ENCODE data around the gene SH3BP5L.
A peak's percentile ranks its signal among the peaks of the same experiment; 100 is the strongest.

Gene SH3BP5L

DNA sequence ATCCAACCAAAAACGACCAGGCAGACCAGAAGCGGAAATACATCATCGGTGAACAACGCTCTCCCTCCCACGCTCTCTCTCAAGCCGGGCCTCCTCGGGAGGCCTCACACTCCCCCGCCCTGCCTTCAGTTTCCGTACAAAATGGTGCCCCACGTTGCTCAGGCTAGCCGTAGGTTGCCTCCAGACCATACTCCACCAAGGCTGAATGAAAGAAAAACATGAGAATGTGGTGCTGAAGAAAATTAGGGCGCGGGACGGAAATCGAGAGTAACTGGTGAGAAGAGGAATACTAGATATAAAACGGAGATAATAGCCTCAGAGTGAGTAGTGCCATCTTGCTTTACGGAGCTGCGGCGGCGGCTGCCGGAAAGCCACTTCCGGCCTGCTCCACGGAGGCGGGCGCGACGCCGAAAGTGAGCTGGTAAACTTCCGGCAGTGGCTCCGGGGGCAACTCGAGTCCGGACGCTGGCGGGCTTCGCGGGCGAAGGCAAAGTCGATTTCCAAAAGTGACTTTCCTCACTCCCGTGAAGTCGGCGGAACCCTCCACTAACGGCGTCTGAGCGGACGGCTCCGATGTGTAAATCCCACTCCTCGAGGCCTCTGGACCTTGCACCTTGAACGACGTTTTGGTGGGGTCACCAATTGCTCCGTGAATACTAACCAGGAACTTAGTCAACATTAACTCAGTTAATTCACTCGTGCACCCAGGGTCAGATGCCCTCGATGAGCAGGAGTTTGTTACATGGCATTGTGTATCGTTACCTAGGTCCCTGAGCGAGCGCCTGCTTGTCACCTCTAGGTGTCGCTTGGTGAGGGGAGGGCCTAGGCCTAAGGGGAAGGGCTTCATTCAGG is at the start of gene SH3BP5L:
TSS of gene SH3BP5L (minus strand) at position 7 of the 852 bp plus-strand sequence. CDS start 980 bp downstream, outside the sequence.
- DNase-seq = peak; percentile 95

DNA sequence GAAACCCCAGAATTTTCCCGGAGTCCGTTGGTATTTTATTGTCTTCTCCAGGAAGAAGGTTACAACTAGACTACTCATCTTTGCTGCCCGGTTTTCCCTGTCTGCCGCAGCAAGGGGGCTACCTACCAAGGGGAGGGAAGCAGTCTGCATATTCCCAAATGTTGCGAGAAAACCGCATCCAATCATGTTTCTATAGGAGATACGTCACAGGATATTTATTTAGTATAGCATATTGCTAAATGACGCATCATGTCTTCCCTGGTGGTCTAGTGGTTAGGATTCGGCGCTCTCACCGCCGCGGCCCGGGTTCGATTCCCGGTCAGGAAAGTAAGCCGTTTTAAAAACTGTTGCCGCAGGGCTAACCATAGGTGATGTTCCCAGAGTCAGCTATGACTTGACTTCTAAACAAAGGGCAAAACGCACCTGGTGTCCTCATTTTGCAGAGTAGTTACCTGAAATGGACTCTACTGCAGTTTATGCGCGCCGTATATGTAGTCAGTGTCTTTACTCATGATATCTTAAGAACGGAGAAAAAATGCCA is 48.3 kb upstream of the SH3BP5L start:
- peak; percentile 91 for DNase-seq

DNA sequence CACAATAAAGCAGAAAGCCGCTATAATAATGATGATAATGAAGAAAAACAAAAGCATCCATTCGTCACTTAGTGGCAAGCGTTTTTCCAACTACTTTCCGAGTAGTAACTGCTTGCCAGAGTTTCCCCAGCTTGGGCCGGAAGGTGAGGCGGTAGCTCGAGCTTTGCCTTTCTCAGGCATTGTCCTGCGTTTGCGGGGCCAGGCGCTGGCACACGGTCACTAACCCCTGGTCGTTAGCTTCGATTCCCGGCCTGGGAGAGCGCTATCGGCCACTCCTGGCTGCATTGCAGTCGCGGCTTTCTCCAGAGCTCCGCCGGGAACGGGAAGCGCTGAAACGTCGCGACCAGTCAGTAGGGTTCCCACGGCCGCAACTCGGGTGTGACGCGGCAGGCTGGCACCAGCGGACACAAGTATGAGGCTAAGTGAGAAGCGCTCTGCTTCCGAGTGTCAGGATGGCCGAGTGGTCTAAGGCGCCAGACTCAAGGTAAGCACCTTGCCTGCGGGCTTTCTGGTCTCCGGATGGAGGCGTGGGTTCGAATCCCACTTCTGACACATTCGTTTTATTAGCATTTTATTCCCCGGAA is 47.8 kb upstream of the SH3BP5L start:
- peak; percentile 95 for DNase-seq

DNA sequence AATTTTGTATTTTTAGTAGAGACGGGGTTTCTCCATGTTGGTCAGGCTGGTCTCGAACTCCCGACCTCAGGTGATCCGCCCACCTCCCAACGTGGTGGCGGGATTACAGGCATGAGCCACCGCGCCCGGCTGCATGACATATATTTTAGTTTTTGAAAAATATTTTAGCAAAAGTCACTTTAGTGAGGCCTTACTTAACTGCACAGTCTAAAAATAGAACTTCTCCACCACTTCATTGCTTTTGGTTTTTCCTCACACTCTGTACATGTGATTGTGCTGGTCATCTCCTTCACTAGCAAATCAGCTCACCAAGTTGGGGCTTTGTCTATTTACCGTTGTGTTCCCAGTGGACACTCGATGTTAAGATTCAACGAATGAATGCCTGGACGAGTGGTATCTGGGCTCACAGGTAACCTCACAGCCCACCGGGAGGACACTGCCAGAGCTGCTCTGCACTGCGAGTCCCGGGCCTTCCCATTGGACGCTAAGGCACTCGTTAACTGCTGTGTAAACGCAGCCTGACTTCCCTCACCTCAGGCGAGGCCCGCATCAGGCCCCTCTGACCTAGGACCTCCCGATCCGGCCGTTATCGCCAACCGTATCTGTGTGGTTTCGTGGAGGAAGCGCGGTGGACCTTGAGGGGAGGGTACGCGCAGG is 47.2 kb upstream of the SH3BP5L start:
- peak; percentile 71 for DNase-seq

DNA sequence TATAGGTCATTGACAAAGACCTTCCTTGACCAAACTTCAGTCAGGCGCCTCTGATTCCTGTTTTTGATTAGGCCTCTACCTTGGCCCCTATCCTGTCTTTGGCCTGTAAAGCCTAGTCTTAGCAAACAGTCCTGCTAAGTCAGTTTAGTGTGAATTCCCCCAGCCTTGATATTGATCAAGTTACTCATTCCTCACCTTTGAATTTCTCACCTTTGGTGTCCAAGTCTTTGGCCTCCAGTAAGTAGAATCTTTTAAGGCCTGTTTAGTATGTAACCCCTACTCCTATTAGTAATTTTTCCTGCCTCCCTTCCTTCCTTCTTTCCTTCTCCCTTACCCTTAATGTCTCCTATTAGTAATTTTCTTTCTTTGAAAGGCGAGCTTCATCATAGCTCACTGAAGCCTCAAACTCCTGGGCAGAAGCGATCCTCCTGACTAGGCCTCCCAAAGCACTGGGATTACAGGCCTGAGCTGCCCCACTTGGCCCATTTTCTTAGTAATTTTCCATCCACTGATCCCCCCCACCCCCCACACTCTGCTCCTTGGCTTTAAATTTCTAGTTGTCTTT is 46.2 kb upstream of the SH3BP5L start:
- DNase-seq = no peak

DNA sequence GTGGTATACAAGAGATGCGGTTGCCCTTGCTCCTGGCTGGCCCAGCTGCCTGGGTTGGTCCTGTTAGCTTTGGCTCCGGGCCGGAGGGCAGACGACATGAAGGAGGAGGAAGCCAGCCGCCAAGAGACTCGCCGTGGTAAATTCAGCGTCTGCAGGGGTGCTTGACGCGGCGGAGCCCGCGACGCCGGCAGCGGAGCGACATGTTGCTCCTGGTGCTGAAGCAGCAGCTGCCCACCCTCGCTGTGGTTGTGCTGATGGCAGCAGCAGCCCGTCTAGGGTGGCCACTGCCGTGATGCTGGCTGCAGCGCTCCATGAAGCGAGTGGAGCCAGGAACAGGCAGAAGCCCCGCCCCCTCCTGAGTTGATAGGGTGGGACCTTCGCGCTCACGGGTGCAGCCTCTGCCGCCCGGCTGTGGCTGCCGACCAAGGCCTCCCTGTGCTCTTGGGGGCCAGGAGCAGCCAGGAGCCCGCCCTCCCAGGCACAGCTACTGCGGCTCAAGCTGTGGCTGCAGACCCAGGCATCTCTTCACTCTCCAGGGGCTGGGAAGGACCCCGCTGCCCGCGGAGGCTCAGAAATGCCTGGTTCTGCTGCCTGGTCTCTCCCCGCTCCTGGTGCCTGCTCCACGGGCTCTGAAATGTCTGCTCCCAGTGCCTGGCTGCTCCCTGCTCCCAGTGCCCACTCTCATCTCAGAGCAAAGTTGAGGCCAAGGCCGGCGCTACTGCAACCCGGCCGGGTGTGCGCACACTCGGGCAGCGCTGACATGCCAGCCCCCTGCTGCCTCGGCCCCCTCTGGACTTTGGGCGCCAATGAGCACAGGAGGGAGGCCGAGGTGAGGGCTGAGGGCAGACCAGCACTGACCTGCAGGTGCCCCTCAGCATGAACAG is 37.5 kb upstream of the SH3BP5L start:
- peak; percentile 85 for DNase-seq

DNA sequence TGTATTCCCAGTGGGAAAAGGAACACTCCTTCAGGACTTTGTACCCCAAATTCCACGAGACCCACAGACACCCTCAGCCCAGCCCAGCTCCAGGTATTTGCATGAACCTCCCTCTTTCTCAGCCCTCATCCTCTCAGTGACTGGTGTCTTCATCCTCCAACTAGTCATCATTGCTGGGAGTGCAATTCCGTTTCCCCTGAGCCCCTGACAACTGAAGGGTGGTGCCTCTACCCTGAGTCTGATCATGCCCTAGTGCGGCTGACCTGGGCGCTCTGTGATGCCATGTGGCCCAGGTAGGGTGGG is 36.9 kb upstream of the SH3BP5L start:
- no peak for DNase-seq

DNA sequence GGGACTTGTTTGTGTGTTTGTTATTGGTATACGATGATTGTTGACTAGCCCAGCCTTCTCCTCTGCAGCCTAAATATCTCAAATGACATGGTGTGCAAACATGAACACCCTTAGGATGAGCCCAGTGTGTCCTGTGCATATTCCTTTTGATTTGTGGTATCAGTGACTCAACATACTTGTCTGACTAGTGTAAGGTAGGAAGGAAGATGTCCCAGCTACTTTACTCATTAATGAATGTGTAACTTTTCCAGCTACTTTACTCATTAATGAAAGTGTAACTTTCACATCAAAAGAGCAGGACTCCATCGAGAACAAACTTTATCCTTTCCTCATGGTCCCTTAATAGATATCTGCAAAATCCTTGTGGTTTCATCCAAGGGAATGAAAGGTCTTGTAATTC is 35.9 kb upstream of the SH3BP5L start:
- no peak for DNase-seq

DNA sequence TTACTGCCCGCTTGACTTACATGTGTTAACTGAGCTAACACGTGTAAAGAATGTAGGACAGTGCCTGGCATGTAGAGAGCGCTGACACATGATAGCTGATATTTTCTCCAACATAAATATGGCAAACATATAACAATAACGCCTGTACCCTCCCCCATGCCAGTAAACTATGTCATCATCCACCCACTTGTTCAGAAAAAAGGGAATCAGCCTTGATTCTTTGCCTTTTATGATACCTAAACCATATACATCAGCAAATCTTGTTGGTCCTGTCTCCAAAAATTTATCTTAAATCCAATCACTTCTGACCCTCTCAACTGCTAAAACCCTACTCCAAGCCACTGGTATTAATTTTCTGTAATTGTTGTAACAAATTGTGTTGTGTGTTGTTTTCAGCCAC is 34.3 kb upstream of the SH3BP5L start:
- DNase-seq = no peak

DNA sequence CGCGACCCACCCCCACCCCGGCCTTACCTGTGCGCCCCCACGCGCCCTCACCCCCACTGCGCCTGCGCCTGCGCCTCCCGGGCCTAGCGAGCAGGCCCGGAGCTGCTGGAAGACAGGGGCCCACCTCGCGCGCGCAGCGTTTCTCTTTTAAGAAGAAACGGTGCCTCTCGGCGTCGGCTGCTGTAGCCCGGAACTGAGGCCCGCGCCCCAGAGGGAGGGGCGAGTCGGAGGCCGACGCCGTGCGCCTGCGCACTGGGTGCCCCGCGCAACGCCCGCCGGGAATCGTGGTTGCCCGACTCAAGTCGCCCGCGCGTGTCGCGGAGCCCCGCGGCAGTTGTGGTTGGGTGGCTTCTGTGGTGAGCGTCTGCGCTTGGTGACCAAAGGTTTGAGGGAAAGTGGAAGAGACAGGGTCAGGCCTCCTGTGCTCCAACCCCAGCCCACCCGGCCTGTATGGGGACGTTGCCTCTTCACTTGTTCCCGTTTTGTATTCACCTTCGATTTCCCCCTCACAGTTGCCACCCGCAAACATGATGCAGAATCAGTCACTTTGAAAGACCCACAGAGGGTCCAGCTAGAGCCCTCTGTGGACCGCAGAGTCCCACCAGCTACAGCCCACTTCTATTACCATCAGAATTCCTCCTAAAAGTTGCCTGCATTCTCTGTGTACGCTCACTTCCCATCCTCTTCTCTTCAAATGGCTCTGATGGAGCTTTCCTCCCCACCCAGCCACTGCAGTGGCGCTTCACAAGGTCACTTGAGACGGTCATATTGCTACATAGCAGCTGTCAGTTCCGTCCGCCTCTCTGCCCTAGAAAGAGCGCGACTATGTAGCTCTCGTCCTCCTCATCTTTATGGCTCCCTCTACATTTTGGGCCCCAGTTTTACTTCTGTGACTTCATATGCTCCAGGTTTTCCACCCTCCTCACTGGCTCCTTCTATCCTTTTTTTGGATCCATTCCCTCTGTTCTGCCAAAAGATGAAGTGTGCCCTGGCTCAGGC is 33.5 kb upstream of the SH3BP5L start, which contains the start of gene ZNF692:
TSS of gene ZNF692 (minus strand) at position 195 of the 999 bp plus-strand sequence. CDS start 776 bp downstream, outside the sequence.
- DNase-seq = peak; percentile 98

DNA sequence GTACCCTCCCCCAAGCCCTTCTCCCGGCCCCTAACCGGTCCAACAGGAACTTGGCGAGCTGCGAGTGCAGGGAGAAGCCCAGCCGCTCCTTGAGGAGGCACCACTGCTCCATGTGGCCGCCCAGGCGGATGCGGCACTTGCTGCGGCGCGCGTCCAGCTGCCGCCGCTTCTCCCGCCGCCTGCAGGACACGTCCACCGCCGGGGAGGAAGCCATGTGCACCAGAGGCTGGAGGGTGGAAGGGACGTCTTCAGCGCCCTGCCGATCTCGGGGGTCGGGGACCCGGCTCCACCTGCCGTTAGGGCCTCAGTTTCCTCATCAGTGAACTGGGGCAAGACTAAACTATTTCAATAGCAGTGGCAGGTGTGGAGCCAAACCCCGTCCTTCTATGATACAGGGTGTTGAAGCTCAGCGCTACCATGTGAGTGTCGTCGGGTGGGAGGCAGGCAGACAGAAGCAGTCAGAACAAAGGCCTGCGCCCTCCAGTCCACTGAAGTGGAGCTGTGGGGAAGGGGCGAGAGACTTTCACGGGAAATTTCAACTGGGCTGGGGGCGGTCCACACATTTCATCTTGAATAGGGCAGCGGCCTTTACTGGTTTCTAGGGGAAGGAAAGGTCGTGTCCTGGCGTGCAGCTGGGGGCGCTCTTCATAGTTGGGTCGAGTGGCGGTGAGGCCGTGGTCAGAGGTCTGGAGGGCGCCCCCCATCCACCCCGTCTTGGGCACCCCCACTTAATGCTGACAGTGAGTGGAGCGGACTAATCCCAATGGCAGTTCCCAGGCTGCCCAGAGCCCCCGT is 32.6 kb upstream of the SH3BP5L start:
- DNase-seq = peak; percentile 56

DNA sequence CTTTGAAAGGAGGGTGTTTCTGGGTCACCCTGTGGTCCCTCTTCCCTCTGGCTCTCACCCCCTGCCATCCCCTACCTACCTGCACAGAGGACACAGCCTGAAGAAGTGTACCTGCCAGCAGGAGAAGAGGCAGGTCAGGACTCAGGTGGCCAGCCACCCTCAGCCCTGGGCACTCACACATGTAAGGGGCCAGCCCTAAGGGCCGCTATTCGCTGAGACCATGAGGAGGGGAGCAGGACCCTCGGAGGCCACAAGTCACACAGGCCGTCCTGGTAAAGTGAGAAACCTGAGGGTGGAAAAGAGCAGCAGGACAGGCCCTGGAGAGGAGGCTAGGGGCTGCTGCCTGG is 32.0 kb upstream of the SH3BP5L start:
- DNase-seq = no peak

DNA sequence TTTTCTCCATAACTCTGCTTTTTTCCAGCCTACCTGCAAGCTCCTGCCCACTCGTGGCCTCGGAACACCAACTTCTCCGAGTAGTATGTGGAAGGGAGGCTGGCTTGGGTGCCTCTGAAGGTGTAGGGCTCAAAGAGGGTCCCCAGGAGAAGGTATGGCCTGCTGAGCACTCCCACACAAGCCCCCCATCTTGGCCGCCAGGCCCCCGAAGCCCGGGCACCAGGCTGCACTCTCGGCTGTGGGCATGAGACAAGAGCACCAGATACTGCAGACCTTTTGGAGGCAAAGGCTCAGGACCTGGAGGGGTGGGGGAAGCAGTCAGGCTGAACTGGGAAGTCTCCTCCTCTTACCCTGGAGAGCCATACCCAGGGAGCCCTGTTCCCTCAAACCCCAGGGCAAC is 31.5 kb upstream of the SH3BP5L start:
- DNase-seq = no peak

DNA sequence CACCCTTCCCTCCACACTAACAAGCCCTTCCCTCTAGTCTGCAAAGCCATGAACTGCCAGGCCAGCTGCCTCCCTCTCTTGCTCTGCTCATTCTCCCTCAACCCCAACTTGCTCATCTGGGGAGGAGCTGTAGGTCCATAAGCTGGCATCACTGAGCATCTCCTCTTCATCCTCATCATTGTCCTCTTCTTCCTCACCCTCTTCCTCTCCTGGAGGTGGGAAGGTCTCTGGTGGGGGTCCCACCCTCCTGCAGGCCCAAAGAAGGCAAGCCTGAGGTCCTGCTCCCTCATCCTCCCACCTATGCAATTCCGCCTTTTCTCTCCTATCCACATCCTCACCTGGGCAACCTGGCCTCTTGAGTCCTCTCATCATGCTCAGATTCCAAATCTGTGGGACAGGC is 30.5 kb upstream of the SH3BP5L start:
- no peak for DNase-seq

DNA sequence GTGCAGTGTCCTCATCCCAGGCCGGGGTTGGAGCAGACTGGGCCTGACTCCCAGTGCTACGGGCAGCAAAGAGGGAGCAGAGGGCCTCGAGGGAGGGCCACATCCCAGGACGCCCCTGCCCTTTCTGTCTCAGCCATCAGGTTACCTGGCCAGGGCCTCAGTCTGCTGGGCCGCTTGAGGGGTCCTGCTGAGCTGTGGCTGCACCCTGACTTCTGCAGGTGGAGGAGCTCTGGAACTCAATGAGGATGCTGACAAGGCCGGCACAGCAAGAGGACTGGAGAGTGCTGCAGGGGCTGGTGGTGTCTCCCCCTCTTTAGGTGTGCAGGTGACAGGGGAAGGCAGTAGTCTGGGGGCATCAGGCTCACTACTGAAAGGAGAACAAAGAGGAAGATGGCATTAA is 29.9 kb upstream of the SH3BP5L start:
- no peak for DNase-seq

DNA sequence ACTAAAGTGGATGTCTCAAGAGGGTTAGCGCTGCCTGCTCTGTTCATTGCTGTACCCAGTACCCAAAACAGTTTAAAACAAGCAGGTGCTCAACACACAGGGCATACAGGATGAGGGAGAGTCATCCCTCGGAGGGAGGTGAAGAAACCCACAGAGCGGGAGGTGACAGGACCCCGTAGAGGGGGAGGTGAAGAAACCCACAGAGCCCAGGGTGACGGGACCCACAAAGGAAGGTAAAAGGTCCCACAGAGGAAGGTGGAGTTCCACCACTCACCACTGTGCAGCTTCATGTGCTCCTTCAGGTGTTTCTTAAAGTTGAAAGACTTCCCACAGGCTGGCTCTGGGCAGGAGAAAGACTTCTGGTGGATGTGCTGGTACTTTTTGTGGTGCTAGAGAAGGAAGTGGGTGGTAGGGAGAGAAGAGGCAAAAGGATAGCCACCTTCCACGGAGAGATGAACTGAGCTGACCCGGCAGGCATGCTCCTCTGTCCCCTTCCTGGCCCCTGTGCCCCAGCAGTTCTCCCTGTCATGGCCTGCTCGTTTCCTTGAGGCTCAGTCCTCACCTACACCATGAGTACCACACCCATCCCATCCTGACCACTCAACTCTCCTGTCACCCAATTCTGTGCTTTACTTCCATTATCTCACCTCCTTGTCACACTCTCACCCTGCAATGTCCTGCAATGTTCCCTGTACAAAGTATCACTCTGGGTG is 28.1 kb upstream of the SH3BP5L start:
- DNase-seq = peak; percentile 21

DNA sequence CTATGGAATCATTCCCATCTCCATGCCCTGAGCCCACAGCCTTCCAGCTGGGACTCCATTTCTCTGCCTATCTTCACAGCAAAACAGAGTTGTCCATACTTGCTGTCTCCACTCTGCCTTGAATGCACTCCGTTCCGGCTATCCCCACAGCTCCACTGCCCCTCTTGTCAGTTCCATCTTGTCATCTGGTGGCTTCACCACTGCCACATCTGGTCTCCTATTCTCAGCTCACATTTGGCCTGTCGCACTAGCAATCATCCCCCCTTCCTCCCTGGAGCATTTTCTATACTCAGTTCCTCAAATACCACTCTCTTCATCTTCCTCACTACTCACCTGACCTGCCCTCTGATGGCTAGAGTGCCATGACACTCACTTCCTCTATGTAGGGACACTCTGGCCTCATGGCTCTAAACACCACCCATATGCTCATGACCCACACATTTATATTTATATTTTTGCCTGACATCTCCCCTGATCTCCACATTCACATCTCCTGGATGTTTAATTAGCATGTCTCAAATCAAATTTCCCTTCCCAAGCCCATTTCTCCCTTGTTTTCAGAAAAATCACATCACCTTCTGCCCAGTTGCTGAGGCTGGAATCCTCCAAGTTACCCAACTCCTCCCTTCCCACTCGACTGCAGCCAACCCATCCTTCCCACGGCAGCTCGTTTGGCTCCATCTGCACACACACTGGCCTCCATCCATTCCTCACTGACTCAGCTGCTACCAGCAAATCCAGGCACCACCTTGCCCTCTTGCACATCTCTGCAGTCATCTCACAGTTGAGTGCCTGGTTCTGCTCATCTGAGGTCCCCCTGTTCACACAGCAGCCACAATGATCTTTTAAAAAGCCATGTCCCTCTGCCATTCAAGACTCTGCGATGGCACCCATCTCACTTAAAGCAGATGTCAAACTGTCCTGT is 27.0 kb upstream of the SH3BP5L start:
- DNase-seq = no peak

DNA sequence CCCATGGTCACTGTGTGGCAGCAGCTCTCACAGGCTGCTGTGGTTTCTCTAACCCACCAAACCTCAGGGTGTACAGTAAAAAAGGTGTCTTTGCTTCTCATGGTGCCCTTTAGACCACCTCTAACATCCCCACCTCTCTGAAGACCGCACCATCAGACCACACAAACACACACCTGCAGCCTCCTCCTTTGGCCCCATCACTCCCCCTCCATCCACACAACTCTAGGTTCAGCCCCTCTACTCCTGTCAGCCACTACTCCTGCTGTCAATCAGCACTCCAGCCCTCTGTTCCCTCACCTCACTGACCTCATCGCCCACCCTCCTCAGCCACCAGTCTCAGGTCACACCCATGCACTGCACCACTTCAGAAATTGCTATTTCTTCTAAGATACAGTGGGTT is 25.7 kb upstream of the SH3BP5L start:
- no peak for DNase-seq

Measured in activated CD4-positive, alpha-beta T cell treated with anti-CD3 and anti-CD28 coated beads, Interleukin-10, Interleukin-2, amounts not matched to agents 100 ng/mL and 50 ng/mL, durations not matched to agents 16 hours and 8 hours (primary cell).